ENCODE data around the gene HNRNPUL2.

DNA sequence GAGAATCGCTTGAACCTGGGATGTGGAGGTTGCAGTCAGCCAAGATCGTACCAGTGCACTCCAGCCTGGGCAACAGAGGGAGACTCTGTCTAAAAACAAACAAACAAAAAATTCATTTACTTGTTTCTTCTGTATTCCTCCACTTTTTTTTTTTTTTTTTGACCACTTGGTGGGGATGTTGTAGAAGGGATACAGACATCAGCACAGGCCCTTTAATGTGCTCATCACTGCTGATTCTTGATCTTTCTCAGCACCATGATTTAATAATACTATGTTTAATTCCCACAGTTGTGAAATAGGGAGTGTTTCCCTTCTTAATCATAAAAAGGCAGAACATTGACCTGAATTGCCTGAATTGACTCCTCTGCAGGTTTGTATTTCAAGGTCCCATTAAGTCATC is 5.6 kb upstream of the HNRNPUL2 start:
- TF ChIP-seq EP300 (IDR thresholded peaks at IDR 0.05) (no peak), POLR2A (IDR thresholded peaks at IDR 0.05) (no peak)
- TF ChIP-seq, protein P1, sequence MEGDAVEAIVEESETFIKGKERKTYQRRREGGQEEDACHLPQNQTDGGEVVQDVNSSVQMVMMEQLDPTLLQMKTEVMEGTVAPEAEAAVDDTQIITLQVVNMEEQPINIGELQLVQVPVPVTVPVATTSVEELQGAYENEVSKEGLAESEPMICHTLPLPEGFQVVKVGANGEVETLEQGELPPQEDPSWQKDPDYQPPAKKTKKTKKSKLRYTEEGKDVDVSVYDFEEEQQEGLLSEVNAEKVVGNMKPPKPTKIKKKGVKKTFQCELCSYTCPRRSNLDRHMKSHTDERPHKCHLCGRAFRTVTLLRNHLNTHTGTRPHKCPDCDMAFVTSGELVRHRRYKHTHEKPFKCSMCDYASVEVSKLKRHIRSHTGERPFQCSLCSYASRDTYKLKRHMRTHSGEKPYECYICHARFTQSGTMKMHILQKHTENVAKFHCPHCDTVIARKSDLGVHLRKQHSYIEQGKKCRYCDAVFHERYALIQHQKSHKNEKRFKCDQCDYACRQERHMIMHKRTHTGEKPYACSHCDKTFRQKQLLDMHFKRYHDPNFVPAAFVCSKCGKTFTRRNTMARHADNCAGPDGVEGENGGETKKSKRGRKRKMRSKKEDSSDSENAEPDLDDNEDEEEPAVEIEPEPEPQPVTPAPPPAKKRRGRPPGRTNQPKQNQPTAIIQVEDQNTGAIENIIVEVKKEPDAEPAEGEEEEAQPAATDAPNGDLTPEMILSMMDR (IDR thresholded peaks at IDR 0.05), result no peak
